DMS79 (cell line): ENCODE results near the gene SPG7.
"Not testable (repeated sequence)": the region's sequence is repeated elsewhere in the genome, so short reads cannot be mapped to it uniquely, and the experiment has no call there.

Experiments used
- DNase-seq: peaks from one replicate; lab custom pipeline; 2025; lab: John Stamatoyannopoulos, UW

The SPG7 gene

DNA sequence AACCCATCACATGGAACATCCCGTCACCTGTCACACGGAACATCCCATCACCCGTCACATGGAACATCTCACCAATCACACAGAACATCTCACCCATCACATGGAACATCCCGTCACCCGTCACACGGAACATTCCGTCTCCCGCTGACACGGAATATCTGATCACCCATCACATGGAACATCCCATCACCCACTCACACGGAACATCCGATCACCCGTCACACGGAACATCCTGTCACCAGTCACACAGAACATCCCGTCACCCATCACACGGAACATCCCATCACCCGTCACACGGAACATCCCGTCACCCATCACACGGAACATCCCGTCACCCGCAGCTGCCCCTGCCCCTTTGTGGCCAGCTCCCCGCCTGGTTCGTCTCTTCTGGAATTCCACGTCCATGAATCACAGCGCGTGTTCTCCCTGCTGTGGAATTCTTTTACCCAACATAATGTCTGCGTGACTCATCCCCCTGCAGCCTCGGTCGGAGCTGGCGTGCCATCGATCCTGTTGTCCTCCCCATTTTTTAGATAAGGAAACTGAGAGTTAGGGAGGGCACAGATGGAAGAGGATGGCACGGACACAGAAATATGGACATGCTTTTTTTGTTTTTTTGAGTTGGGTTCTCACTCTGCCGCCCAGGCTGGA is 73.0 kb downstream of the SPG7 start:
- DNase-seq = no peak

DNA sequence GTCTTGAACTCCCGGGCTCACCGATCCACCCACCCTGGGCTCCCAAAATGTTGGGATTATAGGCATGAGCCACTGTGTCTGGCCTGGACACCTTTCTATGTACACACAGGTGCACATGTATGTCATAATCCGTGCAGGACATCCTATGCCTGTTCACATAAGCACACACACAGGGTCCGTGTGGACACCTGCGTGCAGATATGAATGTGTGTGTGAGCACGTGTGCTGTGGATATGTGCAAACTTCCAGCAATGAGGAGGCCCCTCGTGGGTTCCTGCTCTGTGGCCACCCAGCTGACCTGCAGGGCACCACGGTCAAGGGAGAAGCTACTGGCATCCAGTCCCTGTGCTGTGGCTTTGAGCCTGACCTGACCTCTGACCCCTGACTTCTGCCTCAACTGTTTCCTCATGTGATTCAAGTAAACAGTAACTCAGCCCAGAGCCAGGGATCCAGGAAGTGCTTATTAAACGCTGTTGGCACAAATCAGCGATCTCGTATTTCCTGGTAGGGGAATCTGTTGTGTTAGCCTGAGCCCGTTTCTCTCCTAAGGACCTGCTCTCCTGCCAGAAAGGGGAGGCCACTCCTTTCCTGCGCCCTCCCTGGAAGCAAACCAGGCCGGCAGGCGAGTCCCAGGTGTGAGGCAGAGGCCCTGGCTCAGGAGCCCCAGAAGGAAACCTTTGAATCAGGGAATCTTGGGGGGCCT is 73.8 kb downstream of the SPG7 start:
- no peak for DNase-seq

DNA sequence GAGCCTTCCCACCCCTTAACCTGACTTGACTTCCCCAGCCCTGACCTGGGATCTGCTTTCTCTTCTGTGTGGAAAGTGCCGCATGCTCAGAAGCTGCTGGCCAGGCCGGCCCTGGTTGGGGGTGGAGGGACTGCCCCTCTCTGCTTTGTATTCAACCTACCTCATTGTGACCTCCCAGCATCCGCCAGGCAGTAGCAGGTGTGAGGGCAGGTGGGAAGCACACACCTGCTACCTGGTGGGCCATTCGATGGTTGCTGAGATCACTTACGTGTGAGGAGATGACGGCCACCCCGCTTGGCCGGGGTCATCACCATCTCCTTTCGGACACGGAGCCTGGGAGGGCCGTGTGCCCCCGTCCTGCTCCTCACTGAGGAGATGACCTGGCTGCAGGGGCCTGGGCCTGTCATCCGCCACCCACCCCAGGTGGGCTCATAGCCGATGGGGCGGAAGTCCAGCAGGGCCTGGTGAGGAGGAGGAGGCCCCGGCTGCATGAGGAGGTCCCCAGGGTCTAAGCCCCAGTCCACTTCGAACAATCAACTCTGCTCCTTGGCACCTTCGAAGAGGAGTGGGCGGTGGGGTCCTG is 74.5 kb downstream of the SPG7 start:
- no peak for DNase-seq

DNA sequence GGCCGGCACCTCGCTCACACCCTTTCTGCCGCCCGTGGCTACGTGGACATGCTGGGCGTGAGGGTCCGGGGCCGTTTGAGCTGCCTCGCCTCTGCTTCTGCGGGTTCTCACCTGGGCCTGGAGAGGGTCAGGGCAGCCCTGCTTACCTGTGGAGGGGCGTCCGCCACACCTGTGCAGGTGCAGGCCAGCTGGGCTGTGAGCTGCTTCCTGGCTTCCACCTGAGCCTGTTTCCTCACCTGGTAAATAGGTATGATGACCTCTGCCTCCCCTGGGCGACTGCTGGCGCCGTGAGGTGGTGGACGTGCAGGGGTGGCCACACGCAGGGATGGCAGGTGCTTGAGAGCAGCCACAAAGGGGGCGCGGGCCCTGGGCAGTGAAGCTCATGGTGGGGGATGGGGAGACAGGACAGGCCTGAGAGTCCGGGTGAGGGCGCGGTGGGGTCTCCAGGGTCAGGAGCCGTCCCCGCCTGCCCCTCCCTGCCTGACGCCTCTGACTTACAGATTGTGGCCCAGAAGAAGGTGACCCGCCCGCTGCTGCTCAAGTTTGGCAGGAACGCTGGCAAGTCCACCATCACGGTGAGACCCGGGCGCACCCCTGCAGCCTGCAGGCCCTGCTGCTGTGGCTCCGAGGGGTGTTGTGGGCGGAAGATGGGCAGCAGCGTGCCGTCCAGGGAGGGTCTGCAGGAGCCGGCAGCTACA is 75.1 kb downstream of the SPG7 start:
- no peak for DNase-seq

DNA sequence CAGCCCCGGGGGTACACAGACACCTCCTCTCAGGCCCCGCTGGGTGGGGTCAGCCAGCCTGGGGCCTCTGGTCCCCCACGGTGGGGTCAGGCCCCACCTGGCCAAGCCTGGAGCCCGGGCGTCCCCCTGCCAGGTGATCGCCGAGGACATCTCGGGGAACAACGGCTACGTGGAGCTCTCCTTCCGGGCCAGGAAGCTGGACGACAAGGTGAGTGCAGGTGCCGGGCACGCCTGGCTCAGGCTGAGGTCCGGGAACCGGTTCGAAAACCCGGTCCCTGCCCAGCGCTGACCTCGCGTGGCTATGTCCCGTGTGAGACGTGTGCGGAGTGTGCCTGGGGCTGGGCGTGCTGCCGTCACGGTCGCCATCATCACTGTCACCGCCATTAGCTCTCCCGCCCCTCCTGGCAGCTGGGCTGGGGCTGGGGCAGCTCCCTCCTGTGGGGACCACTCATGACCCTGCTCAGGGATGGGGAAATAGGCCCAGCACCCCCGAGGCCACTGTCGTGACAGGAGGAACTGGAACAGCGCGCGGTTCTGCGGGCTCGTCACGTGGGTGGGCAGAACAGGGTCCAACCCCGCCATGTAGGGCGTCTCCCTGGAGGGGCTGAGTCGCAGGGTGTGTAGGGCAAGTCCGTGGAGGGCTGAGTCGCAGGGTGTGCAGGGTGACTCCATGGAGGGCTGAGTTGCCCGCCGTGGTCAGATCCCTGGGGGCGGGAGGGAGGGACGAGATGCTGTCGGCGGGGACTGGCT is 75.9 kb downstream of the SPG7 start:
- no peak for DNase-seq

DNA sequence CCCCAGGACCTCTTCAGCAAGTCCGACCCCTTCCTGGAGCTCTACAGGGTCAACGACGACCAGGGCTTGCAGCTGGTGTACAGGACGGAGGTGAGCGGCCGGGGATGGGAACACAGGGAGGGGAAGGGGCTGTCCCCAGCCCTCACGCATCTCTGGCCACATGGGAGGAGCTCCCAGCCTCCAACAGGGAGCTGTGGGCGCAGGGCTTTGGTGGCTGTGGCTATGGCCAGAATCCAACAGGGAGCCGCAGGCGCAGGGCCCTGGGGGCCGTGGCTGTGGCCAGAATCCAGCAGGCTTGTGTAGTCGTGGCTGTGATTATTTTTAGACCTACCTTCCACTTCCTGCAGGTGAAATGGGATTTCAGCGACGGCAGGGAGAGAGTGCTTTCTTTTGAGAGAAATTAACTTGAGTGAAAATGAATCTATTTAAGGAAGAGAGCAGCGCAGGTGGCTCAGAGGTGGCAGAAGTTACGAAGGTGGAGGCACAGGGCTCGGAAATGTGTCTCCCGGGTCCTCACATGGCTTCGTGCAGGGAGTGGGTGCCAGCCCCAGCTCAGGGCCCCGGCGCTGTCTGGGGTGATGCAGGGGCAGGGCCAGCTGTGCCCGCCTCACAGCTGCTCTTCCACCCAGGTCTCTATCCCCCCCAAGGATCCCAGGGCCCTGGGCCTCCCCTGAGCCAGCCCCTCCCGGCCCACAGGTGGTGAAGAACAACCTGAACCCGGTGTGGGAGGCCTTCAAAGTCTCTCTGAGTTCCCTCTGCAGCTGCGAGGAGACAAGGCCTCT is 76.8 kb downstream of the SPG7 start:
- no peak for DNase-seq

DNA sequence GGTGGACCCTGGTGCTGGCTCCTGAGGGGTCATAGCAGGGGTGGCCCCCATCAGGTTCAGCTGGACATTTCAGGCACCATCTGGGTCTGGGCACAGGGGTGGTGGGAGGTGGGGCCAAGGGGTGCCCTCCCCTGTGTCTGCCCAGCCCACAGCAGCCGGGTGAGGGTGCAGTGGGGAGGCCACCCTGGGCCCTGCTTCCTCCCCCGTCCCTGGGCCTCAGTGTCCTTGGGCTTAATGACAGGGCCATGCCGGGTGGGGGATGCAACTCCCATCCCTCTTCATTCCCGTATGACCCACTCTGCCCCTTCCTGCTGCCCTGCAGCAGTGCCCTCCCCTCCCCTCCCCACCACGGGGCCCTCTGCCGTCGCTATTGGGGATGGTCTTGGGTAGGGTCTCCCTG is 78.0 kb downstream of the SPG7 start:
- no peak for DNase-seq

DNA sequence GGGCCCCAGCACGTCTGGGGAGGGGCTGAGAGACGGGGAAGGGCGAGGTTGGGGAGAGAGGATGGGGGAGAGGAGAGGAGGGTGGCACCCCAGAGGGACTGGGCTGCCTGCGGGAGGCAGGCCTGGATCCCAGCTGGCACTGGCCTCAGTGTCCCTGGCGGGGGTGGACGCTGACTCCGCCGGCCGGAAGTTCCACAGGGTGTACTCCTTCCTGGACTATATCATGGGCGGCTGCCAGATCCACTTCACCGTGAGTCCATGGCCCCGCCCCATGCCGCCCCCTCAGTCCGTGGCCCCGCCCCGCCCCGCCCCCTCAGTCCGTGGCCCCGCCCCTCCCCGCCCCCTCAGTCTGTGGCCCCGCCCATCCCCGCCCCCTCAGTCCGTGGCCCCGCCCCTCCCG is 78.7 kb downstream of the SPG7 start:
- DNase-seq = no peak

DNA sequence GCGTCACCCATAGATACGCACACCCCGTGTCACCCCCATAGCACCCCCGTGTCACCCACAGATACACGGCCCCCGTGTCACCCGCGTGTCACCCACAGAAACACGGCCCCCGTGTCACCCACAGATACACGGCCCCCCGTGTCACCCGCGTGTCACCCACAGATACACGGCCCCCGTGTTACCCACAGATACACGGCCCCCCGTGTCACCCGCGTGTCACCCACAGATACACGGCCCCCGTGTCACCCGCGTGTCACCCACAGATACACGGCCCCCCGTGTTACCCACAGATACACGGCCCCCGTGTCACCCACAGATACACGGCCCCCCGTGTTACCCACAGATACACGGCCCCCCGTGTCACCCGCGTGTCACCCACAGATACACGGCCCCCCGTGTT is 79.5 kb downstream of the SPG7 start:
- DNase-seq = not testable (repeated sequence)

DNA sequence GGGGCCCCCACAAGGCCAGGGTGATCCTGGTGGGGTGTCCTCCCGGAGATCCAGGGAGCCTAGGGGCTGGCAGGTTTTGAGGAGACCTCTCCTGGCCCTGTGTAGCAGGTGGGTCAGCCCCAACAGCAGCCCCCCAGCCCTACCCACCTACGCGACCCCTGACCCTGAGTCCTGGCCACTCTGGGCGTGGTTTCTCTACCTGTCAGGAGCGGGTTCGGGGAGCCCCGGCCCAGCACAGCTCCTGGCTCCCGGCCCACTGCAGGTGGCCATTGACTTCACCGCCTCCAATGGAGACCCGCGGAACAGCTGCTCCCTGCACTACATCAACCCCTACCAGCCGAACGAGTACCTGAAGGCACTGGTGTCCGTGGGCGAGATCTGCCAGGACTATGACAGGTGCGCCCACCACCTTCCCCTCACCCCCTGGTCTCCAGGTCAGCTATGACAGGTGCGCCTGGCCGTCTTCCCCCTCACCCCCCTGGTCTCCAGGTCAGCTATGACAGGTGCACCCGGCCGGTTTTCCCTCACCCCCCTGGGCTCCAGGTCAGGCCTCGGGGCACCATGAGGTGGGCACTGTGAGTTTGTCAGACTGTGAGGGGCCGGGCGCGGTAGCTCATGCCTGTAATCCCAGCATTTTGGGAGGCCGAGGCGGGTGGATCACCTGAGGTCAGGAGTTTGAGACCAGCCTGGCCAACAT is 80.4 kb downstream of the SPG7 start:
- no peak for DNase-seq

DNA sequence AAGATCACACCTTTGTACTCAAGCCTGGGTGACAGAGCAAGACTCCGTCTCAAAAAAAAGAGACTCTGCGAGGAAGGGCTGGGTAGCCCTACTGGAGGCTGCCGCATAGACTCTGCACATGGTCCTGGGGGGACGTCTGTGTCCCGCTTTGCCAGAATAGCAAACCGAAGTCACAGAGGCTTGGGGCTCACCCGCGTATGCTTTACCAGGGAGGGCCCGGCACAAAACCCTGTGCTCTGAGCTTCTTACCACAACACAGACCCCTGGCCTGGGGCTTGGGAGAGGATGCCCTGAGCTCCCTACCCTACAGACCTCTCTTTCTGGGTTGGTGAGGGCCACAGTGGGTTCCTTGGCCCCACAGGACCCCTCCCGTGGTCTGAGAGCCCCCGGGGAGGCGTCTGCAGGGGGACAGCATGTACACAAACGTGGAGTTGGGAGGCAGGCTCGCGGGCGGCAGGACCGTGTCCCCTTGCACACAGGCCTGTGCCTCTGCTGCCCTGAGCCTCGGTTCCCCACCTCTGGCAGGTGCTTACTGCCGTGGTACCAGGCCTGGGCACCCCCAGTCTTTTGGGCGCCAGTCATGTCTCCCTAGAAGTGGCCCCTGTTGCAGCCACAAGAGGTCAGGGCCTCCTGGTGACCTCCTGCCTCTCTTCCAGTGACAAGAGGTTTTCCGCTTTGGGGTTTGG is 81.2 kb downstream of the SPG7 start:
- DNase-seq = no peak

DNA sequence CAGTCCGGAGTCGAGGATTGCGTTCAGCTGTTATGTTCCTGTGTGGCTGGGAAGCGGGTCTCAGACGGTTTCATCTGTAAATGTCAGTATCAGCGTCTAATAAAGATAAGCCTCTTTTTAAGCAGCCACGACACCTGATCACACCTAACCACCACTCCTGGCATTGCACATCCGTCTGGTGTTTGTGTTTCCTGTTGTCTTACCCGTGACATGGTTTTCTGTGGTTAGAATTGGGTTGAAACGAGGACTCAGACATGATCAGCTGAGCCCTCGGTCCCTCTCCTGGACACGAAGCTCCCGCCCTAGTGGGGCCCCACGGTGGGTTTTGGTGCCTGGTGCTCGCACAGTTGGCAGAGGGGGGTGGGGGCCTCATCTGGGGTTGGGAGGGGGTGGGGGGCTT is 85.6 kb downstream of the SPG7 start:
- no peak for DNase-seq

DNA sequence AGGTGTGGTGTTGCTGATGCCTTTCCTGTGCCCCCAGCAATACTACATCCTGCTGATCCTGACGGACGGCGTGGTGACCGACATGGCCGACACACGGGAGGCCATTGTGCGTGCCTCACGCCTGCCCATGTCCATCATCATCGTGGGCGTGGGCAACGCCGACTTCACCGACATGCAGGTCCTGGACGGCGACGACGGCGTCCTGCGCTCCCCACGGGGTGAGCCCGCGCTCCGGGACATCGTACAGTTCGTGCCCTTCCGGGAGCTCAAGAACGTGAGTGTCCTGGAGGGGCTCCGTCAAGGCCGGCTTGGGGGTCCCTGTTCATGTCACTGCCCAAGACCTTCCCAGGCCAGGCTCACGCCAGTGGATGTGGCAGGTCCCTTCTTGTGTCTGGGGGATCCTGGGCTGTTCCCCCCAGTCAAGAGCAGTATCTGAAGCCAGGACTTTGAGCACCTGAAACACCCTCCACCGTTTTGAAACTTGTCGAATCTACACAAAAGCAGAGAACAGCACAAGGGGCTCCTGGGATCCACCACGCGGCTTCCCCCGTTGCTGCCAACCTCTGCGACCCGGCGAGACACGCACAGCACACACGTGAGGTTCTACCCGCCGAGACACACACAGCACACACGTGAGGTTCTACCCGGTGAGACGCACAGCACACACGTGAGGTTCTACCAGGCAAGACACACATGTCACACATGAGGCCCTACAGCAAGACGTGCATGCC is 87.3 kb downstream of the SPG7 start:
- no peak for DNase-seq

DNA sequence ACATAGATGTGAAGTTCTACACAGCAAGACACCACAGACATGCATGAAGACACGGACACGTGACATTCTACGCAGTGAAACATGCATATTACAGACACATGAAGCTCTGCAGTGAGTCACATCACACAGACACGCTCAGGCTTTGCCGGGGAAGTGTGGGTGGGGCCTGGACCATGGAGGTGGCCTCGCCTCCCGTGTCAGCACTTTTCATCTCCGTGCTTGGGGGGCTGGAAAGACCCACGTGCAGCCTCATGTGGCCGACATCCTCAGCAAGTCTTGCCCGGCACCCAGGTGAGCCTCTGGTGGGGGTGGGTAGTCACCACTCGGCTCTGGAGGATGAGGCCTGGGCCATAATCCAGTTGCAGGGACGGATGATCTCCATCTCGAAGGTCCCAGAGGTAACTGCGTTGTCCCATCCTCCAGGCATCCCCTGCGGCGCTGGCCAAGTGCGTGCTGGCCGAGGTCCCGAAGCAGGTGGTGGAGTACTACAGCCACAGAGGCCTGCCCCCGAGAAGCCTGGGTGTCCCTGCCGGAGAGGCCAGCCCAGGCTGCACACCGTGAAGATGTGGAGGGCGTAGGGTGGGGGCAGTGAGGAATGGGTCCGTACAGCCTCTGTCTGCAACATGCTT is 88.0 kb downstream of the SPG7 start:
- no peak for DNase-seq

DNA sequence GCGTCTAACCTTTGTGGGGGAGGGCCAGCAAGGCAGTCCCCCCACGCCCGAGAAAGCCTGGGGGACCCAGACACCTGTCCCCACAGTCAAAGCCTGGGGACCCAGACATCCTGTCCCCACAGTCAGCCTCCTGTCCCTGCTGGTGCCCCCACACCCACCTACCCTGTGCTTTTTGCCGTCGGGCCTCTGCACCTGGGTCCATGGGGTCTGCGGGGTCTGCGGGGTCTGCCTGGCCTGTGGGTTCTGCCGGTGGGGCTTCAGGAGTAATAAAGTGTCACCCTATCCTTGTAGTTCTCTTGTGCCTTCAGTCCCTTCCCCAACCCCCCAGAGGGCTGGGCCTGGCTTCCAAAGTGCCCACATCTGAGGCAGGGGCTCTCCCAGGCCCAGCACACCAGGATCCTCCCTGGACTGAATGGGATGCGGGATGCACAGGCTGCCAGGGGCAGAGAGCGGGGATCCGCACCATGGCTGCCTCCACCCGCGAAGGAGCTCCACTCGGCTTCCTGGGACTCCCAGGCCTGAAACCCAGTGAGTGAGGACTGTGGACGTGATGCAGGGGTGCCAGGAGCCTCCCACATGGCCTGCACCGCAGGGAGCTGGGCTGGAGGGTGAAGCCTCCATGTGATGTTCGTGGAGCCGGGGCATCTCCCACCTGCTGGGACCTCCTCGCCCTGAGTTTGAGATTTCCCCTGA is 88.9 kb downstream of the SPG7 start:
- DNase-seq = no peak

DNA sequence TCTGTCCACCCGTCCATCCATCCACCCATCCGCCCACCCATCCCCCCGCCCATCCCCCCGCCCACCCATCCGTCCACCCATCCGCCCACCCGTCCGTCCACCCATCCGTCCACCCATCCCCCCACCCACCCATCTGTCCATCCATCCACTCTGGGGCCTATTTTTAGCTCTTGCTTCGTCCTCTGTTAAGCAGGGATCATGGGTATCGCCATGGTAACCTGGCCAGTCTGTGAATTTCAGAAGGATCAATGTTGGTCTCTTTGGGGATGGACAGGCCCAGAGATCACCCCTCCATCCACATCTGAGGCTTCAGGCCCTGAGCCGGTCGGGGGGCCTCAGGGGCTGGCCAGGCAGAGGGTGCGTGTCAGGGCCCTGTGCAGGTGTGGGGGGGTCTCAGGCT is 90.0 kb downstream of the SPG7 start:
- no peak for DNase-seq

DNA sequence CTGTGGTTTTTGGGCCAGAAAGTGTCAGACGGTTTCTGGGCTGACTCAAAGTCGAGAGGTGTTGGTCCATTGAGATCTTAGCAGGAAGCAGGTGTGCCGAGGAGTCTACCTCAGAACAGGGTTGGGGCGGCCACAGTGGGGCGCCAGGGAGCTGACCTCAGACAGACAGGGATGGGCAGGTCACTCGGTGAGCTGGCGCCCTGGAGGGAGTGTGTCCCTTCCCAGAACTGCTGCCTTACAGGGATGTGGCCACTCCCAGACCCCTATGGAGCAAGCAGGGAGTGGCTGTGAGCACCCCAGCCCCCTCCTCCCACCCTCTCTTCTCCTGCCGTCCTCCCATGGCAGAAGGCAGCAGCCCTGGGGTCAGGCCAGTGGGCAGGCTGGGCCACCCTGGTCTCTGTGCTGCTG is 91.3 kb downstream of the SPG7 start:
- DNase-seq = no peak

DNA sequence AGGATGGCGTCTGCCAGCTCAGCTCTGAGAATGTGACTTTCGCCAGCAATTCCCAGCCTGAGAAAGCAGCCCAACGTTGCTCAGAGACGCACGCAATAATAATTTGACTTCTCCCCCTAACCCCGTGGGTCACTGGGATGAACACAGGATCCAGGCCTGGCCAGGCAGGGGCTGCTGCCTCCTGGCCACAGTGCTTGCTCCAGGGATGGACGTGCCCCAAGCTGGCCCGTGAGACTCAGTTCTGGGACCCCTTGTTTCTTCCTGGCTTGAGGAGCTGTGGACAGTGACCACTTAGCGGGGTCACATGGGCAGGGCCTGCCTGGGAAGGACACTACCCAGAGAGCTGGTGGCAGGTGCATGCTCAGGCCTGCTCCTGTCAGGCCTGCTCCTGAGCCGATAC is 91.7 kb downstream of the SPG7 start:
- no peak for DNase-seq

DNA sequence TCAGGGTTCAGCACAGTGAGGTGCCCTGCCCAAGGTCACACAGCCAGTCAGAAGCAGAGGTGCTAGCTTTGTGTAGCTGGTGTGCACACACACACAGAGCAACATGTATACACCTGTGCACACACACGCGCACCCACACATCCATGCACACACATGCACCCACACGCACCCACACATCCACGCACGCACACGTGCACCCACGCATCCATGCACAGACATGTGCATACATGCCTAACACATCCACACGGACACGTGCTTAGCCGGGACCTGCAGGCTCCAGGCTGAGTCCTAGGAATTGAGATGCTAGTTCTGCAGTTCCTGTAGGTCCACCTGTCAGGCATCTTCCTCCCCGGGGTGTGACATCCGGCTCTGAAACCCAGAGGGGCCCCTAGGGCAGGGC is 92.2 kb downstream of the SPG7 start:
- DNase-seq = no peak
